Measurements from ENCODE around the gene UBALD1. TPM values are rescaled to one million over a fixed set of nuclear protein-coding genes. Genes with fewer than 3 reads are reported as not detected.

The UBALD1 gene
- total and polyA plus RNA-seq, 2 experiments from 2014 or later, result 6.1 to 25.7 TPM

DNA sequence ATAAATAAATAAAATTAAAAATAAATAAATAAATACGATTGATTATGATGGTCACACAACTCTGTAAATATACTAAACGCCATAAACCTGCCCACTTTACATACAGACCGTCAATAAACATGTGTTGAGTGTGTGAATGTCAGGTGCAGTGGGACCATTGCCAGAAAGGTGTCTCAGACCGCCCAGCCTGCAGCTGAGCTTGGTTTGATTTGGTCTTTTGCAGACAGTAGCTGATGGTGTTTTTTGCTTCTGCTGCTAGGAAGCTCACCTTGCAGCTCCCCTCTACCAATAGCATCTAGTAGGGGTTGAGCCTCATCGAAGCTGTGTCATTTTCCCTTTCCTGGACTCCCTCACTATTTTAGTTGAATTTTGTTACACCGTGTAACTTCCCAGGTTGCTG, 23.5 kb downstream of the UBALD1 start:
- Histone ChIP-seq H3K9me2 (replicated peaks; ENCODE audit: insufficient read depth) (no peaks in the 10 kb centered on the region), H3K27me3 (no peaks in the 10 kb centered on the region), H3K79me2 (no peaks in the 10 kb centered on the region), H3K4me3 (no peak overlapping the region), H4K20me1 (ENCODE audit: insufficient read depth, poor library complexity, severe bottlenecking) (no peaks in the 10 kb centered on the region), H3K27ac (no peak overlapping the region), H3K9me3 (ENCODE audit: low read depth) (no peaks in the 10 kb centered on the region), H2AFZ (no peak overlapping the region), H3K4me2 (no peak overlapping the region), H3K36me3 (replicated peaks; ENCODE audit: insufficient read depth, low read depth) (no peaks in the 10 kb centered on the region), H3K4me1 (ENCODE audit: insufficient read depth) (no peaks in the 10 kb centered on the region)
- TF ChIP-seq EZH2 (IDR thresholded peaks at IDR 0.05; ENCODE audit: borderline replicate concordance) (no peak), CTCF (IDR thresholded peaks at IDR 0.05; ENCODE audit: poor library complexity) (no peak), EZH2phosphoT487 (IDR thresholded peaks at IDR 0.05; ENCODE audit: low read depth, severe bottlenecking, unreplicated experiment) (no peak)
- DNase-seq (ENCODE audit: low spot score), result no peak
- WGBS (ENCODE audit: low lambda C conversion rate, missing lambda C conversion rate), result 83% methylated on average over 6 of the region's 6 CpGs

- H4K20me1 ChIP-seq (ENCODE audit: insufficient read depth, poor library complexity, severe bottlenecking), result no peaks in the 10 kb centered on the region
- no peaks in the 10 kb centered on the region for H3K9me2 ChIP-seq (replicated peaks; ENCODE audit: insufficient read depth)
- no peaks in the 10 kb centered on the region for H3K36me3 ChIP-seq (replicated peaks; ENCODE audit: insufficient read depth, low read depth)
- no peaks in the 10 kb centered on the region for H3K79me2 ChIP-seq
- no peak overlapping the region for H3K4me3 ChIP-seq
- DNase-seq (ENCODE audit: low spot score), result no peak
- H2AFZ ChIP-seq, result no peak overlapping the region
- WGBS (ENCODE audit: low lambda C conversion rate, missing lambda C conversion rate), result 92% methylated on average over 6 of the region's 6 CpGs
- no peak overlapping the region for H3K4me2 ChIP-seq
- no peak overlapping the region for H3K27ac ChIP-seq
- H3K4me1 ChIP-seq (ENCODE audit: insufficient read depth), result no peaks in the 10 kb centered on the region
- no peaks in the 10 kb centered on the region for H3K27me3 ChIP-seq
- no peaks in the 10 kb centered on the region for H3K9me3 ChIP-seq (ENCODE audit: low read depth)
- TF ChIP-seq CTCF (IDR thresholded peaks at IDR 0.05; ENCODE audit: poor library complexity) (no peak), EZH2 (IDR thresholded peaks at IDR 0.05; ENCODE audit: borderline replicate concordance) (no peak), EZH2phosphoT487 (IDR thresholded peaks at IDR 0.05; ENCODE audit: low read depth, severe bottlenecking, unreplicated experiment) (no peak)
Observed at GRCh38 chr16:4588961-4589360, 25.7 kb downstream of the UBALD1 start.

DNA sequence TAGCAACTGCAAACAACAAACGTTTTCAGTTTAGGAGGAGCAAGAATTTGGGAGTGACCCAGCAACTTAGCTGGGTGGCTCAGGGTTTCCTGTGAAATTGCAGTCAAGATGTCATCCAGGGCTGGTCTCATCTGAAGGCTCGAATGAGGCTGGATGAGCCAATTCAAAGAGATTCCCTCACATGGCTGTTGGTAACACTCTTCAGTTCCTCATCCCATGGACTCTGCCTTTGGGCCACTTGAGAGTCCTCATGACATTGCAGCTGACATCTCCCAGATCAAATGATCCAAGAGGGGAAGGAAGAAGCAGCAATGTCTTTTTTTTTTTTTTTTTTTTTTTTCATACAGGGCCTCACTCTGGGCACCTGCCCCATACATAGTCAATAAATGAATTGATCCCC, 26.3 kb downstream of the UBALD1 start:
- H3K4me1 ChIP-seq (ENCODE audit: insufficient read depth), result no peaks in the 10 kb centered on the region
- DNase-seq (ENCODE audit: low spot score), result no peak
- H3K36me3 ChIP-seq (replicated peaks; ENCODE audit: insufficient read depth, low read depth), result no peaks in the 10 kb centered on the region
- H3K79me2 ChIP-seq, result no peaks in the 10 kb centered on the region
- no peak overlapping the region for H2AFZ ChIP-seq
- H3K9me3 ChIP-seq (ENCODE audit: low read depth), result no peaks in the 10 kb centered on the region
- H3K9me2 ChIP-seq (replicated peaks; ENCODE audit: insufficient read depth), result no peaks in the 10 kb centered on the region
- no peaks in the 10 kb centered on the region for H4K20me1 ChIP-seq (ENCODE audit: insufficient read depth, poor library complexity, severe bottlenecking)
- H3K4me3 ChIP-seq, result no peak overlapping the region
- WGBS (ENCODE audit: low lambda C conversion rate, missing lambda C conversion rate), result 77% methylated on average over 2 of the region's 2 CpGs
- no peak for TF ChIP-seq EZH2phosphoT487 (IDR thresholded peaks at IDR 0.05; ENCODE audit: low read depth, severe bottlenecking, unreplicated experiment)
- TF ChIP-seq CTCF (IDR thresholded peaks at IDR 0.05; ENCODE audit: poor library complexity), result no peak
- no peak for TF ChIP-seq EZH2 (IDR thresholded peaks at IDR 0.05; ENCODE audit: borderline replicate concordance)
- H3K27me3 ChIP-seq, result no peaks in the 10 kb centered on the region
- no peak overlapping the region for H3K4me2 ChIP-seq
- H3K27ac ChIP-seq, result no peak overlapping the region

DNA sequence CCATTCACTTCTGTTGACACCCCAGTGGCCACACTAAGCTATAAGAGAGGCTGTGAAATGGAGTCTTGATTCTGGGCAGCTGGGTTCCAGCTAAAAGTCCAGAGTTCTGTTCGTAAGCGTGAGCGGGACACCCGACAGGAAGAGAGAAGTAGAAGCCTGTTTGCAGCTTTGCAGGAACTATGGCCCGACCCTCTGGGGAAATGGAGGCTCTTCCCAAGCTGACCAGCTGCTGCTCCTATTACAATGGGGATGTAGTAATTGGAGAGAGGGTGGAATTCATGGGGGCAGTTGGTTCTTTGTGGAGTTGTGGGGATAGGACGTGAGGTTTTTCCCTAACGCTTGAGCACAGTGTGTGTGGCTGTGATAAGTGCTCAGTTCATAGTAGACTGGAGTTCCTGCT, 28.4 kb downstream of the UBALD1 start:
- Histone ChIP-seq H3K36me3 (replicated peaks; ENCODE audit: insufficient read depth, low read depth) (no peaks in the 10 kb centered on the region), H3K4me3 (no peak overlapping the region), H2AFZ (no peak overlapping the region), H3K27me3 (no peaks in the 10 kb centered on the region), H3K27ac (no peak overlapping the region), H4K20me1 (ENCODE audit: insufficient read depth, poor library complexity, severe bottlenecking) (no peaks in the 10 kb centered on the region), H3K4me2 (no peak overlapping the region), H3K4me1 (ENCODE audit: insufficient read depth) (no peaks in the 10 kb centered on the region), H3K9me2 (replicated peaks; ENCODE audit: insufficient read depth) (no peaks in the 10 kb centered on the region), H3K9me3 (ENCODE audit: low read depth) (no peaks in the 10 kb centered on the region), H3K79me2 (no peaks in the 10 kb centered on the region)
- WGBS (ENCODE audit: low lambda C conversion rate, missing lambda C conversion rate), result 81% methylated on average over 7 of the region's 7 CpGs
- TF ChIP-seq EZH2 (IDR thresholded peaks at IDR 0.05; ENCODE audit: borderline replicate concordance) (no peak), CTCF (IDR thresholded peaks at IDR 0.05; ENCODE audit: poor library complexity) (no peak), EZH2phosphoT487 (IDR thresholded peaks at IDR 0.05; ENCODE audit: low read depth, severe bottlenecking, unreplicated experiment) (no peak)
- DNase-seq (ENCODE audit: low spot score), result no peak

Data from hepatocyte (in vitro differentiated cells).